Measurements from ENCODE around the gene ATP8B3. TPM values are rescaled to one million over a fixed set of nuclear protein-coding genes. Genes with fewer than 3 reads are reported as not detected.

The ATP8B3 gene
- total RNA-seq, 4 donors from 2014 or later, result 0.88 to 2.4 (median 1.9) TPM

- TF ChIP-seq CTCF (IDR thresholded peaks at IDR 0.05), result no peak
- no peak for DNase-seq (ENCODE audit: low spot score)
- no peak for ATAC-seq (ENCODE audit: low FRiP score)
Measured at GRCh38 chr19:1777149-1777548, 34.9 kb downstream of the ATP8B3 start.

GRCh38 chr19:1776606-1777147 lies 35.4 kb downstream of the ATP8B3 start:
- DNase-seq (ENCODE audit: low spot score) (no peak), ATAC-seq (ENCODE audit: low FRiP score) (no peak)
- TF ChIP-seq CTCF (IDR thresholded peaks at IDR 0.05), result no peak

- no peak for ATAC-seq (ENCODE audit: low FRiP score)
- TF ChIP-seq CTCF (IDR thresholded peaks at IDR 0.05), result no peak
- no peak for DNase-seq (ENCODE audit: low spot score)
Measured at GRCh38 chr19:1775951-1776605, 36.0 kb downstream of the ATP8B3 start.

GRCh38 chr19:1774989-1775772 lies 36.9 kb downstream of the ATP8B3 start:
- ATAC-seq (ENCODE audit: low FRiP score), result no peak
- TF ChIP-seq CTCF (IDR thresholded peaks at IDR 0.05), result no peak
- no peak for DNase-seq (ENCODE audit: low spot score)

DNA sequence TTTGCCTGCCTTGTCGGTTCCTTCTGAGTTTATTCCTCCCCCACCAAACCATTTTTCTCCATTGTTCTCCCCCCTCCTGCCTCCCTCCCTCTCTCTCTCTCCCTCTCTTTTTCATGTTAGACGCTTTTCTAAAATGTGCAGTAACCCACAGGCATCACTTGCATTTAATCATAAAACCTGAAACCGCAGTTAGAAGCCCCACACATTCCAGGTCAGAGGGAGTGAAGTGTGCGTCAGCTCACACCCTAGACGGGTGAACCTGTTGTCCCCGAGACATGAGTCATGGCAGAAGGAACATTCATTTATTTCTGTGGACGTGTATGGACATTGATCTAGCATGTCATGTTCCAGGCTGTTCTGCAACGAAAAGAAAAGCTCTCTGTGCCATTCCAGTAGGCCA lies 38.9 kb downstream of the ATP8B3 start:
- DNase-seq (ENCODE audit: low spot score) (no peak), ATAC-seq (ENCODE audit: low FRiP score) (no peak)
- no peak for TF ChIP-seq CTCF (IDR thresholded peaks at IDR 0.05)

GRCh38 chr19:1770866-1771576 lies 41.1 kb downstream of the ATP8B3 start:
- ATAC-seq (ENCODE audit: low FRiP score) (no peak), DNase-seq (ENCODE audit: low spot score) (no peak)
- no peak for TF ChIP-seq CTCF (IDR thresholded peaks at IDR 0.05)
